A549 (cell line): ENCODE measurements around the gene TSPAN18. TPM values are rescaled to one million over a fixed set of nuclear protein-coding genes. Genes with fewer than 3 reads are reported as not detected.

Experiments used
- ATAC-seq, 2 experiments: fragments of 200-7000 bp in 1 of 2; fragments of >200 bp in 1 of 2; cut with Nextera tagmentation in 1 of 2; cut with Tn5 transposase in 1 of 2; 3 replicates each; pipeline versions ENCODE4 v1.8.0 to v1.9.1; 2018 to 2020; ENCODE audit warnings: mild to moderate bottlenecking in 1 of 2, moderate library complexity in 1 of 2
- CTCF ChIA-PET: fragments of 300-600 bp; sonication (Branson Sonifier 250); formaldehyde crosslinking; extraction: SDS; loops from one replicate; lab custom pipeline; 2021; ENCODE audit warnings: antibody characterized with exemption, inconsistent platforms; lab: Yijun Ruan, JAX
- POLR2A ChIA-PET: fragments of 350-600 bp; formaldehyde crosslinking; extraction: SDS; loops from one replicate; lab custom pipeline; 2021; ENCODE audit warnings: antibody characterized with exemption, inconsistent platforms; lab: Yijun Ruan, JAX
- DNase-seq, 2 experiments: peaks; one replicate each; pipeline versions ENCODE4 v3.0.0 to v3.0.0-alpha.2; 2011 to 2016; ENCODE audit warnings: low read depth in 1 of 2, low spot score in 1 of 2
- FAIRE-seq: peaks from 2 replicates; lab custom pipeline; 2011; peaks lifted over from hg19 to GRCh38; lab: Jason Lieb, UNC
- H3K27ac ChIP-seq, 2 experiments: fragments of >200 bp; sonication (Bioruptor Twin); formaldehyde crosslinking; 3 replicates each; pipeline ENCODE4 v1.5.1; 2016 to 2017
- H3K4me1 ChIP-seq: fragments of >200 bp; sonication (Bioruptor Twin); formaldehyde crosslinking; 3 replicates; pipeline ENCODE4 v1.6.1; 2016
- H3K4me2 ChIP-seq: fragments of >200 bp; sonication (Bioruptor Twin); formaldehyde crosslinking; 3 replicates; pipeline ENCODE4 v1.6.1; 2016
- H3K4me3 ChIP-seq: fragments of >200 bp; sonication (Bioruptor Twin); formaldehyde crosslinking; 3 replicates; pipeline ENCODE4 v1.5.1; 2016
- H3K9me3 ChIP-seq: fragments of >200 bp; sonication (Bioruptor Twin); formaldehyde crosslinking; 3 replicates; pipeline ENCODE4 v1.6.1; 2016
- ATOH8 ChIP-seq: fragments of 250-450 bp; sonication (Bioruptor Pico); IDR thresholded peaks from 2 replicates; pipeline ENCODE4 v1.5.0; 2020; ENCODE audit warnings: low read depth, mild to moderate bottlenecking, moderate library complexity
- CBX2 ChIP-seq: fragments of 200-600 bp; sonication (generic); IDR thresholded peaks from 2 replicates; pipeline ENCODE4 v1.6.1; 2016; ENCODE audit warnings: low read depth, mild to moderate bottlenecking, borderline replicate concordance
- CBX8 ChIP-seq: fragments of 200-600 bp; sonication (generic); IDR thresholded peaks from 2 replicates; pipeline ENCODE4 v1.6.1; 2016
- CHD4 ChIP-seq: fragments of 200-600 bp; sonication (generic); IDR thresholded peaks from 2 replicates; pipeline ENCODE4 v1.6.1; 2016; ENCODE audit warnings: antibody characterized with exemption, mild to moderate bottlenecking, borderline replicate concordance
- CTCF ChIP-seq: fragments of >200 bp; sonication (Bioruptor Twin); formaldehyde crosslinking; IDR thresholded peaks from 3 replicates; pipeline ENCODE4 v1.5.1; 2016
- EHF ChIP-seq: fragments of 250-450 bp; sonication (Bioruptor Pico); IDR thresholded peaks from 2 replicates; pipeline ENCODE4 v1.5.0; 2020; ENCODE audit warnings: mild to moderate bottlenecking
- ELK1 ChIP-seq: fragments of 150-350 bp; IDR thresholded peaks from 2 replicates; pipeline ENCODE4 v1.6.1; 2014; ENCODE audit warnings: low read depth, mild to moderate bottlenecking, low read length
- EP300 ChIP-seq, 2 experiments: fragments of >200 bp; sonication (Bioruptor Twin); formaldehyde crosslinking; IDR thresholded peaks; 2 replicates in 1 of 2; 3 replicates in 1 of 2; pipeline ENCODE4 v1.6.1; 2016 to 2017
- FOSL2 ChIP-seq, 2 experiments: fragments of 450-650 bp in 1 of 2; fragments of >200 bp in 1 of 2; sonication (Bioruptor Twin) in 1 of 2; formaldehyde crosslinking; IDR thresholded peaks; 2 replicates each; pipeline versions ENCODE4 v1.5.0 to v1.6.1; 2016 to 2020; ENCODE audit warnings: mild to moderate bottlenecking in 1 of 2, moderate library complexity in 1 of 2
- GATA3 ChIP-seq: IDR thresholded peaks from 2 replicates; pipeline ENCODE4 v1.6.1; 2012; ENCODE audit warnings: borderline replicate concordance
- HDAC2 ChIP-seq: fragments of 200-600 bp; sonication (generic); IDR thresholded peaks from 2 replicates; pipeline ENCODE4 v1.6.1; 2016
- HMGXB4 ChIP-seq: fragments of 250-450 bp; sonication (Bioruptor Pico); IDR thresholded peaks from 2 replicates; pipeline ENCODE4 v1.5.0; 2021; ENCODE audit warnings: mild to moderate bottlenecking, moderate library complexity, borderline replicate concordance
- HOXA7 ChIP-seq: fragments of 250-450 bp; sonication (Bioruptor Pico); IDR thresholded peaks from 2 replicates; pipeline ENCODE4 v1.5.0; 2020; ENCODE audit warnings: mild to moderate bottlenecking, moderate library complexity
- HOXB13 ChIP-seq: fragments of 250-450 bp; sonication (Bioruptor Pico); IDR thresholded peaks from 2 replicates; pipeline ENCODE4 v1.5.0; 2020; ENCODE audit warnings: low read depth, mild to moderate bottlenecking, moderate library complexity
- JUN ChIP-seq, 2 experiments: fragments of >200 bp; sonication (Bioruptor Twin); formaldehyde crosslinking; IDR thresholded peaks; 2 replicates in 1 of 2; 3 replicates in 1 of 2; pipeline ENCODE4 v1.6.1; 2016 to 2017
- JUNB ChIP-seq: fragments of >200 bp; sonication (Bioruptor Twin); formaldehyde crosslinking; IDR thresholded peaks from 2 replicates; pipeline ENCODE4 v1.6.1; 2016
- MAFK ChIP-seq: fragments of 450-650 bp; IDR thresholded peaks from 2 replicates; pipeline ENCODE4 v1.6.1; 2014; ENCODE audit not compliant: partially characterized antibody
- MAX ChIP-seq: IDR thresholded peaks from 2 replicates; pipeline ENCODE4 v1.6.1; 2012
- MAZ ChIP-seq: fragments of 150-350 bp; IDR thresholded peaks from 2 replicates; pipeline ENCODE4 v1.6.1; 2014; ENCODE audit warnings: antibody characterized with exemption, low read depth, low read length, borderline replicate concordance
- MYC ChIP-seq: IDR thresholded peaks from 2 replicates; pipeline ENCODE4 v1.6.1; 2012; ENCODE audit warnings: mild to moderate bottlenecking, inconsistent platforms, low read length, improper control_type of control experiment, borderline replicate concordance
- PBX3 ChIP-seq: IDR thresholded peaks from 2 replicates; pipeline ENCODE4 v1.6.1; 2012
- POLR2A ChIP-seq: IDR thresholded peaks from 2 replicates; pipeline ENCODE4 v1.6.1; 2012; ENCODE audit warnings: mild to moderate bottlenecking, low read length
- POLR2AphosphoS2 ChIP-seq: conservative IDR thresholded peaks from 2 replicates; pipeline ENCODE4 v1.6.1; 2012; ENCODE audit warnings: low read length, improper control_type of control experiment, inconsistent platforms
- RAD21 ChIP-seq, 2 experiments: fragments of >200 bp in 1 of 2; sonication (Bioruptor Twin) in 1 of 2; formaldehyde crosslinking in 1 of 2; IDR thresholded peaks in 1 of 2; conservative IDR thresholded peaks in 1 of 2; 2 replicates in 1 of 2; 3 replicates in 1 of 2; pipeline ENCODE4 v1.6.1; 2012 to 2018; ENCODE audit warnings: inconsistent platforms in 1 of 2
- SMC3 ChIP-seq: fragments of >200 bp; sonication (Bioruptor Twin); formaldehyde crosslinking; IDR thresholded peaks from 3 replicates; pipeline ENCODE4 v1.6.1; 2018; ENCODE audit warnings: inconsistent platforms
- TFCP2L1 ChIP-seq: fragments of 250-450 bp; sonication (Bioruptor Pico); IDR thresholded peaks from 2 replicates; pipeline ENCODE4 v1.5.0; 2021; ENCODE audit warnings: mild to moderate bottlenecking
- ZFP36 ChIP-seq: fragments of 450-650 bp; IDR thresholded peaks from 2 replicates; pipeline ENCODE4 v1.6.1; 2014; ENCODE audit warnings: borderline replicate concordance; ENCODE audit not compliant: partially characterized antibody
- ZNF302 ChIP-seq: fragments of 250-450 bp; sonication (Bioruptor Pico); IDR thresholded peaks from 2 replicates; pipeline ENCODE4 v1.9.0; 2021; ENCODE audit warnings: inconsistent platforms, mild to moderate bottlenecking, moderate library complexity
- WGBS: methylation state at CpG from one replicate; pipeline ENCODE4 v1.1.6; 2017; ENCODE audit errors: missing lambda C conversion rate; 5-methylcytosine and 5-hydroxymethylcytosine counted together
- polyA plus RNA-seq, 4 experiments: library from polyadenylated mRNA; depleted of rRNA in 3 of 4; stranded (reverse); fragments of >200 nt; fragmentation: RNase III in 1 of 4; extraction: RNeasy Plus Mini Kit Qiagen cat#74134 plus additional on column Dnase treatment in 1 of 4; gene quantifications; 2 replicates in 3 of 4; 3 replicates in 1 of 4; pipeline ENCODE4 v1.2.3, GENCODE V29; 2011 to 2017

The TSPAN18 gene
- polyA plus RNA-seq, 2 of the 4 experiments (the other 2 are of a cell fraction) = 0.81 to 4.5 TPM

GRCh38 chr11:44950625-44951476 lies 224.1 kb downstream of the TSPAN18 start, which contains the start of gene TP53I11:
TSS of gene TP53I11 (minus strand) at chr11:44950883. CDS start at chr11:44938335, 12,548 bp downstream.
- peak; percentile 57 to 86 for ATAC-seq
- H3K4me2 ChIP-seq = peak within 1 kb of the TSS; percentile 99
- DNase-seq = peak; percentile 53 to 78
- TF ChIP-seq EHF (no peak), MYC (no peak), RAD21 (conservative IDR thresholded peaks at IDR 0.05 in 1 of 2, IDR thresholded peaks at IDR 0.05 in 1 of 2) (peak in 1 of 2 experiments; percentile 51; a peak in 1 of 5 replicates), CBX2 (no peak), PBX3 (no peak), CHD4 (peak; percentile 90; the same call in 1 of the 2 replicates), MAX (0 out of 2 replicates have a peak, but pooled peaks have one; percentile 32), JUNB (no peak), MAZ (no peak), JUN (IDR thresholded peaks at IDR 0.05) (peak in 1 of 2 experiments; percentile 35; a peak in 1 of 5 replicates), POLR2A (peak; percentile 64), SMC3 (peak; percentile 52), CTCF (peak; percentile 89)
- TF ChIP-seq, all 56 proteins: peak for 7
- H3K9me3 ChIP-seq = no peaks in the 10 kb centered on the region
- peak within 1 kb of the TSS; percentile 92 to 95 for H3K27ac ChIP-seq
- H3K4me1 ChIP-seq = peaks cover 30% of the 10 kb centered on the region
- ChIA-PET POLR2A (no interaction called here), CTCF (interaction anchor here (0.8 to 1.6 kb wide), 12 partner anchors 8 to 154 kb away, joined by 3 to 12 read pairs (median 4); no protein-coding TSS in a partner anchor)
- WGBS = 68% methylated on average over 19 of the region's 83 CpGs
- no peak for FAIRE-seq
- H3K4me3 ChIP-seq = peak within 1 kb of the TSS; percentile 99

- Histone ChIP-seq H3K4me1 (peaks cover 31% of the 10 kb centered on the region), H3K9me3 (no peaks in the 10 kb centered on the region), H3K4me3 (no peak overlapping the region), H3K4me2 (no peak overlapping the region), H3K27ac (no peak overlapping the region)
- ChIA-PET POLR2A (no interaction called here), CTCF (interaction anchor here (0.6 to 4.6 kb wide), 7 partner anchors 14 to 228 kb away, joined by 3 to 40 read pairs (median 3); no protein-coding TSS in a partner anchor)
- no peak for DNase-seq
- no peak for FAIRE-seq
- ATAC-seq = no peak
- WGBS = 77% methylated on average over 2 of the region's 2 CpGs
- TF ChIP-seq FOSL2 (IDR thresholded peaks at IDR 0.05) (no peak), FOSL2 (CRISPR knock-in tag; IDR thresholded peaks at IDR 0.05) (no peak), MAFK (no peak), PBX3 (no peak), ZNF302 (CRISPR knock-in tag) (no peak), HOXB13 (CRISPR knock-in tag) (no peak), HOXA7 (no peak), CHD4 (no peak), TFCP2L1 (no peak), ZFP36 (no peak), POLR2AphosphoS2 (no peak), HMGXB4 (CRISPR knock-in tag) (no peak), CBX8 (no peak), HDAC2 (no peak), POLR2A (no peak), ATOH8 (CRISPR knock-in tag) (no peak), EP300 (IDR thresholded peaks at IDR 0.05) (no peak), GATA3 (no peak), ELK1 (no peak)
These were observed 225.3 kb downstream of the TSPAN18 start for GRCh38 chr11:44952082-44952481.
